SK-N-DZ (cell line): ENCODE results near the gene NR6A1.

Source experiments
- DNase-seq: peaks from one replicate; pipeline ENCODE4 v3.0.0-alpha.2; 2015; ENCODE audit warnings: low spot score

NR6A1 gene

DNA sequence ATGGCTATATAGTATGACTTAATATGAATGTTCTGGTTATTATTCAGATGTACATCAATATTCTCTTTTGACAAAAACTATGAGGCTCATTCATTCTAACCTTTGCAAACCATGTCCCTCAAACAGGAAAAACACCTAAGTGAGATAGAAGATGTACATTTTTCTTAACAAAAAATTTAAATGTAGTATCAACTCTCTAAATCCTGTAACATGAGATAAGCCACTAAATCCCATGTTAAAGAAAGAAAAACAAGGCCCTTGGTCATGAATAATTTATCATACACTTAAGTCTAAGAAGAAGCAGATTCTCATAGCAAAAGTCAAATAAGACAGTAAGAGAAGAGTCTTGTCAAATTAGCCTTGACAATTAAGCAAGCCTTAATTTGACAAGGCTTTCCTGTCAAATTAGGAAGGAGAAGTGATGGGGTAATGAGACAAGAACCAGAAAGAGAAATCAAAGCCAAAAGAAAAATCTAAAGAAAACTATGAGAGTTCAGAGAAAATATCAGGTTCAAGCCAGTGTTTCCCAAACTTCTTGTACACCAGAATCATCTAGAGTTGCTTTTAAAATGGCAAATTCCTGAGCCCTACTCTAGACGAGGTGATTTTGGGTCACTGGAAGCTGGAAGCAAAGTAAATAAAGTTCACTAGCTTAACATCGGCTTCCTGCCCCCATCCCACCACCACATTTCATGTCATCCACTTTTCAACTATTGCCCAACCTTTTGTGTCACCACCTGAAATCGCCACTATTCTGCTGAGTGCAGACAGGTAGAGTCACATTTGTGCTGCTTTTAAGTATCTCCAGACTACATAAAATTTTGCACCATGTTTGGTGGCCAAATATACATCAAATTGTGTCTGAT, 76.5 kb downstream of the NR6A1 start:
- no peak for DNase-seq

DNA sequence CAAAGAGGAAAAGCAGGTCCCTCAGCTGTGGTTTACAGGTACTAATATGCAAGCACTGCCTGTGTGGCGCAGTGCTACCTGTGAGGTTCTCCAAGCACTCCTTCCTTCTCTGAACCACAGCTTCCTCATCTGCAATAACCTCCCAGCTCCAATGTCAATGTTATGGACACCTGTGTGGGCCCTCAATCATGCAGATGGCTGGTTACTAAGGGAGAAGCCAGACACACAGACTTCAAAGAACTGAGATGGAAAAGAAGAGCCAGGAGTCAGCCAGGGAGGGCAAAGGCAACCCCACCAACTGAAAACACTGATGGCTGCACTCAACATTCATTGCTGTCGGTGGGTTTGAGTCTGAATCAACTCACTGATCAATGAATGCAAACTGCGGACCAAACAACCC, 77.7 kb downstream of the NR6A1 start:
- DNase-seq = no peak

DNA sequence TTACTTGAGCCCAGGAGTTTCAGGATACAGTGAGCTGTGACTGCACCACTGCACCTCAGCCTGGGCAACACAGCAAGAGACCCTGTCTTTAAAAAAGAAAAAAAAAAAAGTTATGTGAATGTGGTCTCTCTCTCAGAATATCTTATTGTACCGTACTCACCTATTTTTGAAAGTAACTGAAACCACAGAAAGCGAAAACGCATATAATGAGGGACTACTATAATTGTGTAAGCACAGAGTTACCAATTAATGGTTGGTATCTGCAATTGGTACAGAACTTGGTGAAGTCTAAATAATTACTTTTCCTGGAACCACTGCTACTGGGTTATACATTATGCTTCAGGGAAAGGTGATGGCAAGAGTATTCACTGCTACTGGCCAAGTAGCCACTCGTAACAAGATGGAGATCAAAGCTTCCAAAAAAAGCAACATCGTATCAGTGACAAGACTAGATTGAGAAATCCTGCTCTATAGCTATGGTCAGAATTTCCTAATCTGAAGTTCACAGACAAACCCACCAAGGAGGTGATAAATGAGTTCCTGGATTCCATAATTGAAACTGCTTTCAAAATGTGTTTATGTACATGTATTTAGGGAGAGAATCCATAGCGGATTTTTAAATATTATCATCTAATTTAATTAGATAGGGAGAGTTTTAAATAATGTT, 82.7 kb downstream of the NR6A1 start:
- DNase-seq = no peak

DNA sequence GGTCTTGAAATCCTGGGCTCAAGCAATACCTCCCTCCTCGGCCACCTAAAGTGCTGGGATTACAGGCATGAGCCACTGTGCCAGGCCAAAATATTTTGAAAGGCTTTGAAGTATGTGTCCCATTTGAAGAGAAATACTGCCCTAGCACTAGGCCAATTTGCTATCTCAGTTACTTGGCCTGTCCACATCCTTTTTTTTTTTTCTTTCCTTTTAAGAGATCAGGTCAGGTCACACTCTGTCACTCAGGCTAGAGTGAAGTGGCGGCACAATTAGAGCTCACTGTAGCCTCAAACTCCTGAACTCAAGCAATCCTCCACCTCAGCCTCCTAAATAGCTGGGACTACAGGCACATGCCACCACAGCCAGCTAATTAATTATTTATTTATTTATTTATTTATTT, 84.2 kb downstream of the NR6A1 start:
- no peak for DNase-seq

DNA sequence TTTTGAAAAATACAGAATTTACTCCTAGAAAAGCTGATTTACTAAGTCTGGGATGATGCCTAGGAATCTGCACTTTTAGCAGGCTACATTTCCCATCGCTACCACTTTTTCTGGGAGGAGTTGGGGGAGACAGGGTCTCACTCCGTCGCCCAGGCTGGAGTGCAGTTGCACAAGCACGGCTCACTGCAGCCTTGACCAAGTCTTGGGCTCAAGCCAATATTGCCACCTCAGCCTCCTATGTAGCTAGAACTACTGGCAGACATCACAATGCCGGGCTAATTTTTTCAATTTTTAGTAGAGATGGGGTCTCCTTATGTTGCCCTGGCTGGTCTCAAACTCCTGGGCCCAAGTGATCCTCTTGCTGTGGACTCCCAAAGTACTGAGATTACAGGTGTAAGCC, 85.9 kb downstream of the NR6A1 start:
- DNase-seq = no peak

DNA sequence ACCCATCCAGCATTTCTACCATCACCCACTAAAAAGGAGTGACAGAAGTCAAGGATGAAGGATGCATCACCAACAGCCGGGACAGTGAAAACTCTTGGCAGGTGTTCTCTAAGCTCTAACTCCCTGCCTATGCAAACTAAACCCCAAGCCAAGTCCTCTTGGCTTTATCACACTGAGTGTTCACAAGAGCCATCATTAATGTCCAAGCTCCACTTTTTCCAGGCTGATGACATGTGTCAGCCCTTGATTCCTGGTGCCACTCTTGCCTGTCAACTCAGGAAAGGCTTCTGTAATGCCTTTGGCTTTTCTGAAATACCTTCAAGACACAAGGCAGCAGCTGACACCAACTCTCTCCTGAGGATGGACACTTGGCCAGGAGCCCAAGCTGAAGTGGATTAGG, 86.9 kb downstream of the NR6A1 start:
- DNase-seq = no peak

DNA sequence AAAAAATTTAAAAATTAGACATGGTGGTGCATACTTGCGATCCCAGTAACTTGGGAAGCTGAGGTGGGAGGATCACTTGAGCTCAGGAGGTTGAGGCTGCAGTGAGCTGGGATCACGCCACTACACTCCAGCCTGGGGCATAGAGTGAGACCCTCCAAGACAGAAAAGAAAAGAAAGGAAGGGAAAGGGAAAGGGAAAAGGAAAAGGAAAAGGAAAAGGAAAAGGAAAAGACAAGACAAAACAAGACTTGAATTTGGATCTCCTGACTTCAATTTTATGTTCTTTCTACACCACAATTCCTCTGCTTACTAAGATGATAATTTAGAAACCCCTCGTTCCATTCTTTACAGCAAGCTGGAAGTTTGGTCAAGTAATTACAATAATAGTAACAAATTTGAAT, 88.1 kb downstream of the NR6A1 start:
- no peak for DNase-seq

DNA sequence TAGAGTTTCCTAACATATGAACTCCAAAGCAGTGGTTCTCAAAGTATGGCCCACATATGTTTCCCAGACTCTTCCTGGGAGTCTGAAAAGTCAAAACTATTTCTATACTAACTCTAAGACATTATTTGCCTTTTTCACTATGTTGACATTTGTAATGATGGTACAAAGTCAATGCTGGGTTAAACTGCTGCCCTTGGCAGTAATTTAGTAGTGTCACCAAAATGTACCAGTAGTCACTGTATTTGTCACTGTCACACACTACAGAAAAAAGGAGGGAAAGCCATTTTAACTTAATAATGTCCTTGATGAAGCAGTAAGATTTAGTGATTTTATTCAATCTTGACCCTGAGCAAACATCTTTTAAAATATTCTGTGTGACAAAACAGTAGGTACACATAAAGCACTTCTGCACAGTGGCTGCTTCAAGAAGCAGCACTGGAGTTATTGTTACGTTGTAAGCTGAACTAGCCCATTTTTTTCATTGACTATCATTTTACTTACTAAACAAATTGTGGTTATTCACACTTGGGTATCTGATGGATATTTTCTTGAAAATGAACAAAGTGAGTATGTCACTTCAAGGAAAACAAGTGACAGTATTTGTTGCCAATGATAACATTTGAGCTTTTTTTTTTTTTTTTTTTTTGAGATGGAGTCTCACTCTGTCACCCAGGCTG, 90.3 kb downstream of the NR6A1 start:
- no peak for DNase-seq

DNA sequence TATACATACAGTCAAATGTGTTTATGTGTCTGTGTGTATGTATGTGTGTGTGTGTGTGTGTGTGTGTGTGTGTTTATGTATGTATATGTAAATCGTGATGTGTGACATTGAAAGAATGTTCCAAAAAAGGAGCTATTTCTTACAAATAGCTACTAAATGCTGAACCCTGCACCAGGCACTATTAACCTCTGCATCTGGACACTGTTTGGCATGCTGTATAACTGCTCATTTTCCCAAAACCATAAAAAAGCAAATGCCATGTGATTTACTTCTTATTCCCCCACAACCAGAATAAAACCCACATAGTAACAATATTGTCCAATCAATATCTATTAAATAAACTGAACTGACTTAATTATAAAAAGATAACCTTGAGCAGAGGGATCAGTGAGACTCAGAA, 91.1 kb downstream of the NR6A1 start:
- no peak for DNase-seq

DNA sequence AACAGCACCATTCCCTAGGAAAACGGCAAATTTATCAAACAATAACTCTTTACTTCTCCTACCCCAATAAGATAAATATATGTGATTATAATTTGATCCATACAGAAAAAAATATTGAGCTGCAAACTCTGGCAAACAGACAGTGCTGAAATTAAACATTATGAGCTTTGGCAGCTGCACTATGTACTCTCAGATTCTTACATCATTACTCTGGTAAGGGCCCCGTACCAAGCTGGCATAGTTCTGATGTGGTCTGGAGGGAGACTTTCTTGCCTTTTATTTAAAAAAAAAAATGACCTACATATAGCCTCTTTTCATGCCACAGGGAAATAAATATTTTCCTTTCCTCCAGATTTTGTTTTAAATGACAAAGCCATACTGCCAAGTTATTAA, 95.0 kb downstream of the NR6A1 start:
- DNase-seq = no peak

DNA sequence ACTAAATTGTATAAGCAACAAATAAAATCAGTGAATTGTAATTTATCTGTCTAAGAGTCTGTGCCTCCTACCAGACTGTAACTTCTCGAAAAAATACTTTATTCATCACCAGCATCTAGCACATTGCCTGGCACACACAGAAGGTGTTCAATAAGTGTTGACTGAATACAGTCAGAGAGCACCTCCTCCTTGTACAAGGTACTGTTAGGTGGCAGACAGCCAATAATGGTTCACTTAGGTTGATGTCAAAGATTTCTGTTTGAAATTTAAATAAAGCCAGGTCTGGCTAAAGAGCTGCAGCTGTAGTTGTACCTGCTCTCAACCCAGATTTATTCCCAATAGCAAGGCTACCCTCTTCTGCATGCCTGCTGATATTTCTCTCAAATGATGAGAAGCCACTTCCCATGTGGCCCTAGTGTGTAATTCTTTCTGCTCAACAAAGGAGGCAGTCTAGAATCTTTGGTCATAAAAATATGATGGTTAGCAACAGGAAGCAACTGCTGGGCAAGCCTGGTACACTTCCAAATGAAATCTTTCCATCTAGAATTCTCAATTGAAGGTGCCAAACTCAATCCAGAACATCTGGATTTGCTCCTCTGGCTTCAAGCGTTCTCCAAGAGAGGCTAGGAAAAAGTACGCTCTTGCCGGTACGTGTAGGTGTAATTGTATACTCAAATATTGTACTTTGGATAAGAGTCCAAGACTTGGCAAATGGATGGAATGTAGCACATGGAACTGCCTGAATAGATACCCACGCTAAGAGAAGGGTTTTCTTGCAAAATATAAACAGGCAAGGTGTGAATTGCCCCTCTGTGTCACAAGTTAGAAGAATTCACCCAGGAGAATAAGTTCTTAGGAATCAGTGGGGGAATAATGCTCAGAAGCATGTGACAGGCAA, 95.6 kb downstream of the NR6A1 start:
- no peak for DNase-seq

DNA sequence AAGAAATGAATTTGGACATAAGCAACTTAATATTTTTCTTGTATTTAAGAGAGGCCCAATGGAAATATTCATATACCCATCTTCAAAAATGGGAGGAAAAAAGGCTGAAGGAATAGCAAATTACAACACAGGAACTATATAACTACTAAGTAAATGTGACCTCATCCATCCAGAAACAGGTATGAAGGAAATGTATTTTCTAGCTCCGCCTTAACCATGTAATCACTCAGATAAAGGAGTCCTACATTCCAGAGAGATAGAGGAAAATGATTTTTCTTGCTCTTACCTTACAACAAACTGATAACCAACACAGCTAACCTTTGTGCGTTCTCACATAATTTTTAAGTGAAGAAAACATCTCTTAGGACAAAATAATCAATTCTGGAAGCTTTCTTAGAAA, 96.5 kb downstream of the NR6A1 start:
- DNase-seq = no peak

DNA sequence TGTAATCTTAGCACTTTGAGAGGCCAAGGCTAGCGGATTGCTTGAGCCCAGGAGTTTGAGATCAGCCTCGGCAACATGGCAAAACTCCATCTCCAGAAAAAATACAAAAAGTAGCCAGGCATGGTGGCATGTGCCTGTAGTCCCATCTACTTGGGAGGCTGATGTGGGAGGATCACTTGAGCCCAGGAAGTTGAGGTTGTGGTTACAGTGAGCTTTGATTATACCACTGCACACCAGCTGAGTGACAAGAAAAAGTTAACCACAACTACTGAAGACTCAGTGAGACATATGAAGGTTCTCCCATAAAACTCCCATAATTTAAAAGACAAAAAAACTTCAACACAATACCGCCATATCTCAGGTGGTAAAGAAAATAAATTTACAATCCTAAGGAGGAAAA, 98.0 kb downstream of the NR6A1 start:
- DNase-seq = no peak

DNA sequence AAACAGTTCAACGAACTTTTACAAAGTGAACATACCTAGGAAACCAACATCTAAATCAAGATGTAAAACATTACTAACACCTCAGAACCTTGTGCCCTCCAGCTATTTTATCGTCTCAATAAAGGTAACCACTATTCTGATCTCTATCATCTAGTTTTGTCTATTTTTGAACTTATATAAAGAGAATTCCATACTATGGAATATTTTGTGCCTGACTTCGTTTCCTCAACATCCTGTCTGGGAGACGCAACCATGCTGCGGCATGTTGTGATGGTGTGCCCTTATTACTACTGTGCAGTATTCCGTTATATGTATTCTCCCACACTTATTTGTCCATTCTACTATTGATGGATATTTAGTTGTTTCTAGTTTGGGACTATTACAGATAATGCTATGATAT, 99.2 kb downstream of the NR6A1 start:
- no peak for DNase-seq

DNA sequence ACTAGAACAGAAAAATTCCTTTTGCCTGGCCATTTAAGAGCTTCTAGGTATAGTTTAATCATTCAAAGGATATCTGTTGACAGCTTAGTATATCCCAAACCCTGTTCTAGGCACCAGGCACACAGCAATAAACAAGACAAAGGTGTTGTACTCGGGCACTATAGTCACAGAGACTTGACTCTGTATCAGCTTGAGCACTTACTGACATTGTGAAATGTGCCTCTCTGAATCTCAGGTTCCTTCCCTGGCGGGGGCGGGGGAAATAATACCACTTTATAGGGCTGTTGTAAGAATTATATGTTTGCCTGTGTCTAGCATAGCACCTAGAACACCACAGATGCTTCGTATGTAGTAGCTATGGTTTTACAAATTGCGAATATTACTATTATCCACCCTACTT, 104.5 kb downstream of the NR6A1 start:
- no peak for DNase-seq

DNA sequence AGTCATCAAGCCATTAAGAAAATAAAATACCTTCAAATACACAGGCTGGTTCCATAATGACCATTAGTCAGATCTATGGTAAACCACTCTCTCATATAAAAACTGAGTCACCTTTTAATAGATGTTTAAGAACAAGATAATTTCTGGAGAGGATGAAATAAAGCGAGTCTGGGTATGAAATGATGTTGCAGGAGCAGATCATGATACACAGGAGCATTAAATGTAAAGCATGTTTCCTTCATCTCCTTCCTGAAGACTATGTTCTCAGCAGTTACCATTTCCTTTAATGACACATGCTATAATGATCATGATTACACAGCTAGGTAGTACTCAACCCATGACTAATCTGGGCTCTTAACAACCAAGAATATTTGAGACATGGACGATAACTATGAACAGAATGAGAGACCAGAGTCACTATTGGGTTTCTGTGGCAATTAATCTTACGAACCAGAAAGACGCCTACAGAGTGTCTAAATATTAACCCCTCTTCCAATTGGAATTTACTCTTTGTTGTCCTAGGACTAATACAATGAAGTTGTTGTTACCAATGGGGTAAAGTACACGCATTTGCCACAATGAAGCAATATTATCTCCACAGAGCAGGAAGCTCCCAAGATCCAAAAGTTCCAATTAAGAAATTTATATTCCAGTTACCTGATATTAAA, 105.6 kb downstream of the NR6A1 start:
- no peak for DNase-seq

DNA sequence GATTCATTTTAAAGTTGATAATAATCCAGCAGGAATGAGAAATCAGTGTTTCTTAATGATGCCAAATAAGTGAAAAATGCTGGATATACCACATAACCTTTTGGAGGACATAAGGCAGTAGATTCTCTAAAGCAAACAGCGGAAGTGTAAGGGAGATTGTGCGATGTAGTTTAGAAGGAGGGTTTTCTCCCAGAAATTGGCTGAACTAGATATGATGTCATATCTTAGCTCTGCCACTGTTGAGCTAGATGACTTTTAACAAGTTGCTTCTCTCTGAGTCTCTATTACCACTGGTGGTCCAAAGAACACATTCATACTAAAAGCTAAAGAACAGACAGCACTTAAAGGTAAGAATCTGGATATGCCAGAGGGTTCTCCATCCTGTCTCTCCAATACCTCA, 107.0 kb downstream of the NR6A1 start:
- DNase-seq = no peak

DNA sequence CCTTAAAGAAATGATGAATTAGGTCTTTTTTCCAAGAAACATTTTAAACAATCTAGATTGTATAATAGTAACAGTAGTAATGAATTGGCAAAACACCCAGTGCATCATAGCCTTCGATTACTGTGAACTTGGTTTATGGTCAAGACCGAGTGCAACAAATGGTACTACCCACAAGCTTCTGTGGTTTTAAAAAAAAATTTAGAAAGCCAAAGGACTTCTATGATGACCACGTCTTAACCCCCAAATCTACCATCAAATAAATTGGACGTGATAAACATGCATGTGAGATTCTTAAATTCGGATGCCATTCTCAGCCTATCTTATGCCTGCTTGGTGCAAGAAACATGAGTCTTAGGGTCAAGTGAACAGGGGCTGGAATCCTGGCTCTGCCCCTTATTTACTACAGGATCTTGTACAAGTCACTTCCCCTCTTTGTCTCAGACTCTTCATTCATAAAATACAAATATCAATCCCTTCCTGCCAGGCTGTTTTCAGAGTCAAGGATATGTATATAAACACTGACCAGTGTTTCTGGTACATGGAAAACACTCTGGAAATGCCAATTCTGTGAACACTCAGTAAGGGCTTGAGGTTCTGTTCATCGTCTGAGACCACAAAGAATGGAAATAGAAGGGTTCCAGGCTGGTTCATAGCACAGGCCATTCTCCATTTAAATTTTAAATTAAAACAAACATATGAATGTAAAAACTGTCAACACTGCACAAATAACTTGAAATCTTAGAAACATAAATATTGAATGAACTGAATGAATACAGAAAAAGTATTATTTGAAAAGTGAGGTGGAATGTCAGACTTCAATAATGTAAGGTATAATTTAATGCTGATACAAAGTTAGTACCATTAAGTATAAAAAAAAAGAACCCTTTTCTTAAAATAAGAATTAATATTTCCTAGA, 107.8 kb downstream of the NR6A1 start:
- no peak for DNase-seq

DNA sequence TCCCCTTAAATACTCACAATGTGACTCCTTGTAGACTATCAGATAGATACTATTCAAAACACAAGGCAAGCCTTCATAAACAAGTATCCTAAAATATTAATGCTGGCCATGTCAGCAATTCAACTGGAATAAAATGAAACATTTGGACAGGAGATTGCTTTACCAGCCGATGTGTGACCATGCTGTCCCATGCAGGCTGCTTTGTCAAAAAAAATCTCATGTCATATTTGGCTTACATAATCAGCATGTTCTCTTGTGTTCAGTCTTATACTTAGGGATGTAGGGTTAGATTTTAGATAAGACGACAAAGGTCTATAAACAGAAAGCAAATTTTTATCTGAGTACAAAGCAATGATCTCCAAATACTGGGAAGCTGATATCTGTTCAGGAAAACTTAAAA, 108.5 kb downstream of the NR6A1 start:
- no peak for DNase-seq

DNA sequence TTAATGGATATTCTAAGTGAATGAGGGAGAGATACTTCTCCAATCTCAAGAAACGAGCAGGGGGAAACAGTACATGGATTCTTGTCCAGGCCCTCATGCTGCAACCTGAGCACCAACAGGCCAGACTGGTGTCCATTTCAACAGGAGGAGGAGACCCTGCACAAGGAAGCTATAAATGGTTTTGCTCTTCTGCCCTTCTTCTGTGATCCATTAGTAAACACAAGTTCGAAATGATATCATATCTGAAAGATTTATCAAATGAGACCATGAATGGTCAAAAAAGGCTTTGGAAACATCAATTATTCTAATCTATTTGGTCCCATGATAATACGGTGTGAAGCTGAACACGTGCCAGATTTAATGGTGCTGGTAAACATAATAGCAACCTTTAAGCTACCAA, 109.8 kb downstream of the NR6A1 start:
- DNase-seq = peak; percentile 16
